K562 (cell line): ENCODE measurements around the gene HEBP1. TPM values are rescaled to one million over a fixed set of nuclear protein-coding genes. Genes with fewer than 3 reads are reported as not detected.

Experiments
- ATF7 ChIP-seq: fragments of 450-650 bp; IDR thresholded peaks from 2 replicates; pipeline ENCODE4 v1.7.1; 2014; ENCODE audit warnings: mild to moderate bottlenecking, moderate library complexity
- BRF2 ChIP-seq: IDR thresholded peaks from 3 replicates; pipeline ENCODE4 v1.6.1; 2011; ENCODE audit warnings: borderline replicate concordance, mild to moderate bottlenecking; ENCODE audit not compliant: insufficient read length, insufficient read depth
- CHCHD3 ChIP-seq: fragments of 250-450 bp; sonication (Bioruptor Pico); IDR thresholded peaks from 2 replicates; pipeline ENCODE4 v2.1.2; 2022; ENCODE audit warnings: mild to moderate bottlenecking
- HDAC3 ChIP-seq: fragments of 450-650 bp; IDR thresholded peaks from 2 replicates; pipeline ENCODE4 v1.6.1; 2018; ENCODE audit warnings: borderline replicate concordance, mild to moderate bottlenecking, moderate library complexity; ENCODE audit not compliant: partially characterized antibody
- HNRNPUL1 ChIP-seq: fragments of 200-400 bp; formaldehyde crosslinking; IDR thresholded peaks from 2 replicates; pipeline ENCODE4 v1.6.1; 2017; ENCODE audit warnings: low read length
- MEF2D ChIP-seq: conservative IDR thresholded peaks from 2 replicates; pipeline ENCODE4 v1.6.1; 2016; ENCODE audit warnings: low read depth, missing genetic modification characterization, missing compliant biosample characterization
- MTA2 ChIP-seq: fragments of 450-650 bp; IDR thresholded peaks from 2 replicates; pipeline ENCODE4 v1.6.1; 2016; ENCODE audit warnings: low read depth
- NONO ChIP-seq, 2 experiments: fragments of 200-400 bp in 1 of 2; fragments of 450-650 bp in 1 of 2; formaldehyde crosslinking in 1 of 2; IDR thresholded peaks; 2 replicates each; pipeline ENCODE4 v1.6.1; 2017; ENCODE audit warnings: low read depth in 2 of 2, mild to moderate bottlenecking in 2 of 2, moderate library complexity in 2 of 2, low read length in 1 of 2
- POLR3A ChIP-seq: IDR thresholded peaks from 2 replicates; pipeline ENCODE4 v1.6.1; 2011; ENCODE audit warnings: borderline replicate concordance, mild to moderate bottlenecking, moderate library complexity; ENCODE audit not compliant: insufficient read length, insufficient read depth; ENCODE audit errors: extremely low read depth
- PTRF ChIP-seq: fragments of 450-650 bp; IDR thresholded peaks from 2 replicates; pipeline ENCODE4 v1.6.1; 2016; ENCODE audit warnings: mild to moderate bottlenecking, missing genetic modification characterization, missing compliant biosample characterization
- RAD51 ChIP-seq: fragments of 450-650 bp; IDR thresholded peaks from 2 replicates; pipeline ENCODE4 v1.7.1; 2016; ENCODE audit warnings: low read depth, mild to moderate bottlenecking, borderline replicate concordance
- SETDB1 ChIP-seq: IDR thresholded peaks from one replicate; pipeline ENCODE4 v1.6.1; 2012; ENCODE audit warnings: low read length, control low read depth, inconsistent platforms
- SIRT6 ChIP-seq: IDR thresholded peaks from one replicate; pipeline ENCODE4 v1.6.1; 2012; ENCODE audit warnings: low read depth, mild to moderate bottlenecking, control low read depth, inconsistent platforms, low read length, moderate library complexity
- STAT5A ChIP-seq: IDR thresholded peaks from 2 replicates; pipeline ENCODE4 v1.6.1; 2012; ENCODE audit warnings: low read length, inconsistent platforms, borderline replicate concordance
- SUPT5H ChIP-seq: fragments of 450-650 bp; IDR thresholded peaks from 2 replicates; pipeline ENCODE4 v1.6.1; 2016
- ZFX ChIP-seq: sonication (generic); formaldehyde crosslinking; IDR thresholded peaks from 2 replicates; pipeline ENCODE4 v1.8.0; 2022; ENCODE audit warnings: mild to moderate bottlenecking, missing genetic modification reagents, moderate library complexity
- ZNF707 ChIP-seq: fragments of 250-450 bp; sonication (Bioruptor Pico); conservative IDR thresholded peaks from 2 replicates; pipeline ENCODE4 v1.8.0; 2022; ENCODE audit warnings: inconsistent platforms, mild to moderate bottlenecking, moderate library complexity
- ZNF79 ChIP-seq: fragments of 250-450 bp; sonication (Bioruptor Pico); IDR thresholded peaks from 2 replicates; pipeline ENCODE4 v1.4.0; 2020; ENCODE audit warnings: low read depth, mild to moderate bottlenecking, moderate library complexity
- polyA plus RNA-seq, 8 experiments: library from polyadenylated mRNA; depleted of rRNA in 4 of 8; stranded (reverse) in 5 of 8; unstranded in 3 of 8; fragments of >200 nt; fragmentation: Nextera tagmentation in 2 of 8; fragmentation: Illumina TruSeq in 1 of 8; extraction: Ambion mirVana in 2 of 8; extraction: Trizol in 1 of 8; gene quantifications; 2 replicates each; pipeline versions ENCODE4 v1.2.1 to v1.2.3, GENCODE V29; 2011 to 2014; ENCODE audit warnings: inconsistent platforms in 1 of 8, missing spikeins in 1 of 8
- total RNA-seq, 7 experiments: library from RNA; depleted of rRNA in 6 of 7; stranded (reverse); fragments of >200 nt in 6 of 7; fragmentation: Illumina TruSeq in 2 of 7; extraction: Trizol in 2 of 7; gene quantifications; 2 replicates each; pipeline versions ENCODE4 v1.2.1 to v1.2.3, GENCODE V29; 2011 to 2021; ENCODE audit warnings: low replicate concordance in 1 of 7
- TF ChIP-seq, protein P1 (sequence below), 2 experiments: fragments of 450-650 bp; IDR thresholded peaks; 2 replicates each; pipeline ENCODE4 v1.6.1; 2018; ENCODE audit warnings: mild to moderate bottlenecking in 2 of 2, low read depth in 1 of 2; ENCODE audit not compliant: partially characterized antibody in 2 of 2
- TF ChIP-seq, protein P2 (sequence below): sonication (generic); formaldehyde crosslinking; IDR thresholded peaks from 2 replicates; pipeline ENCODE4 v1.8.0; 2022; ENCODE audit warnings: missing genetic modification reagents, mild to moderate bottlenecking, moderate library complexity, borderline replicate concordance

The HEBP1 gene
- total and polyA plus RNA-seq, 9 of the 15 experiments (the other 6 are each of a cell fraction or from before 2014, with no cell fraction given), result 1.1 to 10.1 (median 2.4) TPM

DNA sequence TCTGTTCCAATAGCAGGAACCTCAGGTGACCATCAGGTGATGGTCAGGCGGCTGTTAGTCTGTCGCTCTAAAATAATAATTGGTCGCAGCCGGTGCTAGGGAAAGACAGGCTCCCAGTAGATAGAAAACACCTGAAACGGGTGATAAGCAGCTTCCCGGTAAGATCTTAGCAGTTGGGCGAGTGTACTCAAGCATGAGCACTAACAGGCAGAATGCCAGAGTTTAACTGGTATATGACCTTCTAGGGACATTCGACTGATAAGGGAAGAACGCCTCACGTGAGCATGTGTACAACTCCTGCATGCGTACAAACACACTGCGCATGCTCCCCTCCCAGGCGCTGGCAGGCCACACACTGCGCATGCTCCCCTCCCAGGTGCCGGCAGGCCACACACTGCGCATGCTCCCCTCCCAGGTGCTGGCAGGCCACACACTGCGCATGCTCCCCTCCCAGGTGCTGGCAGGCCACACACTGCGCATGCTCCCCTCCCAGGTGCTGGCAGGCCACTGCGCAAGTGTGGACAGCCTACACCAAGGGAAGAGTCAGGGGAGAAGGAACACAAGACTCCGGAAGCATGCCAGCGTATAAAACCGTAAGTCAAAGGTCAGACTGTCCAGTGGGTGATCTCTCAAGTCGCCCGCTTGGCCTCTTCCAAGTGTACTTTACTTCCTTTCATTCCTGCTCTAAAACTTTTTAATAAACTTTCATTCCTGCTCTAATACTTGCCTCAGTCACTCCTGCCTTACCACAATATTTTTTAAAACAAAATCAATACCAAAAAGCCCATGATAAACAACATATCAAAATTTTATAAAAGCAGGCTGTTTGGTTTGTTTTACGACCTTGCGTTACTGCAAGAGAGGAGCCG lies 72.6 kb downstream of the HEBP1 start (continued):
- TF ChIP-seq, protein P1, sequence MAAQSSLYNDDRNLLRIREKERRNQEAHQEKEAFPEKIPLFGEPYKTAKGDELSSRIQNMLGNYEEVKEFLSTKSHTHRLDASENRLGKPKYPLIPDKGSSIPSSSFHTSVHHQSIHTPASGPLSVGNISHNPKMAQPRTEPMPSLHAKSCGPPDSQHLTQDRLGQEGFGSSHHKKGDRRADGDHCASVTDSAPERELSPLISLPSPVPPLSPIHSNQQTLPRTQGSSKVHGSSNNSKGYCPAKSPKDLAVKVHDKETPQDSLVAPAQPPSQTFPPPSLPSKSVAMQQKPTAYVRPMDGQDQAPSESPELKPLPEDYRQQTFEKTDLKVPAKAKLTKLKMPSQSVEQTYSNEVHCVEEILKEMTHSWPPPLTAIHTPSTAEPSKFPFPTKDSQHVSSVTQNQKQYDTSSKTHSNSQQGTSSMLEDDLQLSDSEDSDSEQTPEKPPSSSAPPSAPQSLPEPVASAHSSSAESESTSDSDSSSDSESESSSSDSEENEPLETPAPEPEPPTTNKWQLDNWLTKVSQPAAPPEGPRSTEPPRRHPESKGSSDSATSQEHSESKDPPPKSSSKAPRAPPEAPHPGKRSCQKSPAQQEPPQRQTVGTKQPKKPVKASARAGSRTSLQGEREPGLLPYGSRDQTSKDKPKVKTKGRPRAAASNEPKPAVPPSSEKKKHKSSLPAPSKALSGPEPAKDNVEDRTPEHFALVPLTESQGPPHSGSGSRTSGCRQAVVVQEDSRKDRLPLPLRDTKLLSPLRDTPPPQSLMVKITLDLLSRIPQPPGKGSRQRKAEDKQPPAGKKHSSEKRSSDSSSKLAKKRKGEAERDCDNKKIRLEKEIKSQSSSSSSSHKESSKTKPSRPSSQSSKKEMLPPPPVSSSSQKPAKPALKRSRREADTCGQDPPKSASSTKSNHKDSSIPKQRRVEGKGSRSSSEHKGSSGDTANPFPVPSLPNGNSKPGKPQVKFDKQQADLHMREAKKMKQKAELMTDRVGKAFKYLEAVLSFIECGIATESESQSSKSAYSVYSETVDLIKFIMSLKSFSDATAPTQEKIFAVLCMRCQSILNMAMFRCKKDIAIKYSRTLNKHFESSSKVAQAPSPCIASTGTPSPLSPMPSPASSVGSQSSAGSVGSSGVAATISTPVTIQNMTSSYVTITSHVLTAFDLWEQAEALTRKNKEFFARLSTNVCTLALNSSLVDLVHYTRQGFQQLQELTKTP (IDR thresholded peaks at IDR 0.05; ENCODE audit: low read depth in 1 of 2, partially characterized antibody in 2 of 2), result no peak
- peak; percentile 68; the same call in 1 of the 2 replicates for TF ChIP-seq ATF7
- TF ChIP-seq SUPT5H, result peak; percentile 83
- TF ChIP-seq, protein P2, sequence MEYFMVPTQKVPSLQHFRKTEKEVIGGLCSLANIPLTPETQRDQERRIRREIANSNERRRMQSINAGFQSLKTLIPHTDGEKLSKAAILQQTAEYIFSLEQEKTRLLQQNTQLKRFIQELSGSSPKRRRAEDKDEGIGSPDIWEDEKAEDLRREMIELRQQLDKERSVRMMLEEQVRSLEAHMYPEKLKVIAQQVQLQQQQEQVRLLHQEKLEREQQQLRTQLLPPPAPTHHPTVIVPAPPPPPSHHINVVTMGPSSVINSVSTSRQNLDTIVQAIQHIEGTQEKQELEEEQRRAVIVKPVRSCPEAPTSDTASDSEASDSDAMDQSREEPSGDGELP (CRISPR knock-in tag), result peak; percentile 84
- TF ChIP-seq NONO (IDR thresholded peaks at IDR 0.05; ENCODE audit: low read depth in 2 of 2, low read length in 1 of 2), result no peak
- no peak for TF ChIP-seq POLR3A
- TF ChIP-seq CHCHD3, result no peak
- no peak for TF ChIP-seq SETDB1
- no peak for TF ChIP-seq ZNF707 (CRISPR knock-in tag)
- TF ChIP-seq RAD51, result peak; percentile 65; the same call in 1 of the 2 replicates
- TF ChIP-seq HNRNPUL1, result no peak
- no peak; the same call in 1 of the 2 replicates for TF ChIP-seq STAT5A
- TF ChIP-seq SIRT6, result no peak
- no peak for TF ChIP-seq MEF2D (tag)
- TF ChIP-seq MTA2, result no peak
- no peak for TF ChIP-seq BRF2
- TF ChIP-seq ZNF79 (CRISPR knock-in tag), result no peak
- TF ChIP-seq PTRF, result no peak
- TF ChIP-seq HDAC3, result no peak
- no peak for TF ChIP-seq ZFX (CRISPR knock-in tag)
